H1 (cell line): ENCODE measurements around the gene SHH. TPM values are rescaled to one million over a fixed set of nuclear protein-coding genes. Genes with fewer than 3 reads are reported as not detected.

Experiments
- CREB1 ChIP-seq: IDR thresholded peaks from 2 replicates; pipeline ENCODE4 v1.6.1; 2012; ENCODE audit warnings: inconsistent platforms
- CTCF ChIP-seq, 3 experiments: IDR thresholded peaks; 1 replicate in 2 of 3; 2 replicates in 1 of 3; pipeline versions ENCODE4 v1.5.1 to v1.6.1; 2011; ENCODE audit warnings: low read length in 3 of 3, mild to moderate bottlenecking in 3 of 3, inconsistent platforms in 2 of 3, low read depth in 1 of 3, moderate library complexity in 1 of 3; ENCODE audit not compliant: insufficient read depth in 1 of 3; ENCODE audit errors: control extremely low read depth in 1 of 3
- E2F6 ChIP-seq: IDR thresholded peaks from 2 replicates; pipeline ENCODE4 v1.6.1; 2012; ENCODE audit warnings: inconsistent platforms
- MAX ChIP-seq: IDR thresholded peaks from 2 replicates; pipeline ENCODE4 v1.6.1; 2012; ENCODE audit warnings: inconsistent platforms
- NRF1 ChIP-seq: IDR thresholded peaks from 2 replicates; pipeline ENCODE4 v1.6.1; 2011; ENCODE audit warnings: mild to moderate bottlenecking, low read depth, low read length, improper control_type of control experiment
- RAD21 ChIP-seq, 2 experiments: IDR thresholded peaks in 1 of 2; conservative IDR thresholded peaks in 1 of 2; 2 replicates each; pipeline ENCODE4 v1.6.1; 2011; ENCODE audit warnings: low read depth in 2 of 2, low read length in 2 of 2, improper control_type of control experiment in 1 of 2, inconsistent platforms in 1 of 2, mild to moderate bottlenecking in 1 of 2, moderate library complexity in 1 of 2
- RNF2 ChIP-seq: fragments of 200-900, 300-1000 bp; sonication (generic); IDR thresholded peaks from 2 replicates; pipeline ENCODE4 v1.7.1; 2016; ENCODE audit warnings: borderline replicate concordance, low read depth, mild to moderate bottlenecking, antibody characterized with exemption, low read length; ENCODE audit not compliant: poor library complexity, severe bottlenecking; ENCODE audit errors: missing control alignments
- SP1 ChIP-seq: IDR thresholded peaks from 2 replicates; pipeline ENCODE4 v1.6.1; 2011; ENCODE audit warnings: low read depth, low read length
- TAF1 ChIP-seq: IDR thresholded peaks from 2 replicates; pipeline ENCODE4 v1.6.1; 2011; ENCODE audit warnings: mild to moderate bottlenecking, low read depth, low read length
- TCF12 ChIP-seq: IDR thresholded peaks from 2 replicates; pipeline ENCODE4 v1.6.1; 2011; ENCODE audit warnings: low read depth, mild to moderate bottlenecking, low read length
- TEAD4 ChIP-seq: IDR thresholded peaks from 2 replicates; pipeline ENCODE4 v1.6.1; 2012; ENCODE audit warnings: low read depth, low read length, inconsistent platforms, mixed read lengths
- polyA plus RNA-seq, 7 experiments: library from polyadenylated mRNA; depleted of rRNA in 3 of 7; stranded (reverse) in 5 of 7; unstranded in 2 of 7; fragments of >200 nt in 5 of 7; fragments of 200-250 nt in 2 of 7; gene quantifications; 1 replicate in 5 of 7; 2 replicates in 1 of 7; 4 replicates in 1 of 7; pipeline versions ENCODE4 v1.2.1 to v1.2.3, GENCODE V29; 2011 to 2013; ENCODE audit warnings: missing spikeins in 2 of 7, mixed read lengths in 2 of 7
- total RNA-seq: library from RNA; stranded (reverse); fragmentation: NEBNext Ultra II Directional; extraction: Animal tissue kit (Norgen Biotek cat#: 25700); gene quantifications from 2 replicates; pipeline ENCODE4 v1.2.1, GENCODE V29; 2021

SHH gene
- total and polyA plus RNA-seq, 2 of the 8 experiments (the other 6 are each of a cell fraction or from before 2014, with no cell fraction given), result not detected

GRCh38 chr7:155802906-155803417 is 9.3 kb downstream of the SHH start (continued):
- no peak for TF ChIP-seq TEAD4
- no peak for TF ChIP-seq TAF1
- TF ChIP-seq SP1, result no peak
- peak; percentile 96 for TF ChIP-seq MAX
- TF ChIP-seq CTCF (IDR thresholded peaks at IDR 0.05; ENCODE audit: control extremely low read depth in 1 of 3, insufficient read depth in 1 of 3, low read depth in 1 of 3, low read length in 3 of 3), result no peak
- TF ChIP-seq RNF2, result peak; percentile 83
- peak; percentile 94 for TF ChIP-seq E2F6
- no peak for TF ChIP-seq RAD21 (IDR thresholded peaks at IDR 0.05 in 1 of 2, conservative IDR thresholded peaks at IDR 0.05 in 1 of 2; ENCODE audit: low read depth in 2 of 2, low read length in 2 of 2)
- TF ChIP-seq CREB1, result no peak
- no peak; the same call in 1 of the 2 replicates for TF ChIP-seq TCF12
- no peak for TF ChIP-seq NRF1
